ENCODE results near the gene ZNF296. TPM values are rescaled to one million over a fixed set of nuclear protein-coding genes. Genes with fewer than 3 reads are reported as not detected.

Gene ZNF296
- total RNA-seq, 1 experiment from 2014 or later: 9.2 TPM

GRCh38 chr19:45092747-45093678, 16.7 kb upstream of the ZNF296 start, which contains the start of gene PPP1R37:
TSS of gene PPP1R37 (plus strand) at chr19:45093179. CDS start at chr19:45093326, 147 bp downstream.
- peaks cover 13 to 57% of the 10 kb centered on the region in 2 experiments; a peak in 3 of 4 replicates for H3K4me1 ChIP-seq (ENCODE audit: control insufficient read depth in 1 of 2, insufficient read depth in 2 of 2, low read length in 2 of 2)
- H2AFZ ChIP-seq (ENCODE audit: low read depth, low read length, poor library complexity, severe bottlenecking): peak within 1 kb of the TSS; percentile 93
- no peaks in the 10 kb centered on the region; the same call in 1 of the 2 replicates for H4K20me1 ChIP-seq (ENCODE audit: insufficient read depth)
- H3K4me3 ChIP-seq (replicated peaks in 1 of 2; ENCODE audit: low read depth in 1 of 2, low read length in 2 of 2): peak within 1 kb of the TSS; percentile 94 to 96
- H3K9ac ChIP-seq (ENCODE audit: low read length): peak within 1 kb of the TSS; percentile 97
- H3K9me2 ChIP-seq (ENCODE audit: insufficient read depth): no peaks in the 10 kb centered on the region
- peak within 1 kb of the TSS; percentile 84 for H3K27ac ChIP-seq (ENCODE audit: low read depth, low read length)
- H3K9me3 ChIP-seq (ENCODE audit: control insufficient read depth in 1 of 2, insufficient read depth in 1 of 2, low read depth in 1 of 2, low read length in 2 of 2): no peaks in the 10 kb centered on the region
- H3K79me2 ChIP-seq (ENCODE audit: insufficient read depth, low read length): peaks cover 70% of the 10 kb centered on the region
- RAD21 ChIA-PET (ENCODE audit: low non-redundant PET in 1 of 2, low total read pairs in 2 of 2, uncharacterized antibody in 2 of 2, unreplicated experiment in 2 of 2): interaction anchor here in 1 of 2 experiments (0.8 kb wide), 1 partner anchor 85 kb away, joined by 3 read pairs; the partner anchor contains the start of genes BLOC1S3 and TRAPPC6A
- CTCF ChIA-PET: interaction anchor here (0.9 to 2.5 kb wide), 3 partner anchors 32 to 38 kb away, joined by 3 to 10 read pairs (median 9); no protein-coding TSS in a partner anchor
- peaks cover 0 to 8% of the 10 kb centered on the region in 2 experiments; a peak in 2 of 4 replicates for H3K36me3 ChIP-seq (ENCODE audit: control insufficient read depth in 1 of 2, insufficient read depth in 2 of 2, low read length in 2 of 2)
- BruUV-seq (replicated peaks): no TSS peak
- ATAC-seq (peak; percentile 71), DNase-seq (ENCODE audit: low read depth, low spot score) (peak; percentile 98)
- peak within 1 kb of the TSS; percentile 96 for H3K4me2 ChIP-seq (ENCODE audit: low read length)
- POLR2A ChIA-PET: interaction anchor here (2.0 to 2.1 kb wide), 2 partner anchors 10 to 14 kb away, joined by 4 to 10 read pairs; partner anchors contain the start of gene GEMIN7
- H3K27me3 ChIP-seq (ENCODE audit: insufficient read depth, low read length): no peaks in the 10 kb centered on the region
- intact Hi-C loops (cut with micrococcal nuclease): loop anchor here (10.0 kb wide), 2 partner anchors 82 to 682 kb away; partner anchors contain the start of genes BLOC1S3 and TRAPPC6A
- TF ChIP-seq ZFX (IDR thresholded peaks at IDR 0.05): peak; percentile 68; the same call in 1 of the 2 replicates
- TF ChIP-seq JUND (IDR thresholded peaks at IDR 0.05): no peak
- TF ChIP-seq FOSL1 (IDR thresholded peaks at IDR 0.05; ENCODE audit: low read depth): no peak
- peak; percentile 97 for TF ChIP-seq SP1 (IDR thresholded peaks at IDR 0.05; ENCODE audit: low read depth)
- TF ChIP-seq ZNF274 (IDR thresholded peaks at IDR 0.05; ENCODE audit: low read depth, low read length): no peak
- TF ChIP-seq TCF7L2 (IDR thresholded peaks at IDR 0.05; ENCODE audit: borderline replicate concordance, extremely low read depth, insufficient read depth, insufficient read length): peak; percentile 10
- peak; percentile 86 for TF ChIP-seq MAX (IDR thresholded peaks at IDR 0.05)
- peak; percentile 9; the same call in 1 of the 2 replicates for TF ChIP-seq SIN3A (IDR thresholded peaks at IDR 0.05; ENCODE audit: low read depth)
- no peak; the same call in 1 of the 2 replicates for TF ChIP-seq ELF1 (IDR thresholded peaks at IDR 0.05; ENCODE audit: borderline replicate concordance, low read depth)
- TF ChIP-seq EZH2 (IDR thresholded peaks at IDR 0.05): no peak
- TF ChIP-seq, protein P1, sequence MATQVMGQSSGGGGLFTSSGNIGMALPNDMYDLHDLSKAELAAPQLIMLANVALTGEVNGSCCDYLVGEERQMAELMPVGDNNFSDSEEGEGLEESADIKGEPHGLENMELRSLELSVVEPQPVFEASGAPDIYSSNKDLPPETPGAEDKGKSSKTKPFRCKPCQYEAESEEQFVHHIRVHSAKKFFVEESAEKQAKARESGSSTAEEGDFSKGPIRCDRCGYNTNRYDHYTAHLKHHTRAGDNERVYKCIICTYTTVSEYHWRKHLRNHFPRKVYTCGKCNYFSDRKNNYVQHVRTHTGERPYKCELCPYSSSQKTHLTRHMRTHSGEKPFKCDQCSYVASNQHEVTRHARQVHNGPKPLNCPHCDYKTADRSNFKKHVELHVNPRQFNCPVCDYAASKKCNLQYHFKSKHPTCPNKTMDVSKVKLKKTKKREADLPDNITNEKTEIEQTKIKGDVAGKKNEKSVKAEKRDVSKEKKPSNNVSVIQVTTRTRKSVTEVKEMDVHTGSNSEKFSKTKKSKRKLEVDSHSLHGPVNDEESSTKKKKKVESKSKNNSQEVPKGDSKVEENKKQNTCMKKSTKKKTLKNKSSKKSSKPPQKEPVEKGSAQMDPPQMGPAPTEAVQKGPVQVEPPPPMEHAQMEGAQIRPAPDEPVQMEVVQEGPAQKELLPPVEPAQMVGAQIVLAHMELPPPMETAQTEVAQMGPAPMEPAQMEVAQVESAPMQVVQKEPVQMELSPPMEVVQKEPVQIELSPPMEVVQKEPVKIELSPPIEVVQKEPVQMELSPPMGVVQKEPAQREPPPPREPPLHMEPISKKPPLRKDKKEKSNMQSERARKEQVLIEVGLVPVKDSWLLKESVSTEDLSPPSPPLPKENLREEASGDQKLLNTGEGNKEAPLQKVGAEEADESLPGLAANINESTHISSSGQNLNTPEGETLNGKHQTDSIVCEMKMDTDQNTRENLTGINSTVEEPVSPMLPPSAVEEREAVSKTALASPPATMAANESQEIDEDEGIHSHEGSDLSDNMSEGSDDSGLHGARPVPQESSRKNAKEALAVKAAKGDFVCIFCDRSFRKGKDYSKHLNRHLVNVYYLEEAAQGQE (IDR thresholded peaks at IDR 0.05; ENCODE audit: low read depth): no peak
- TF ChIP-seq POLR2AphosphoS5 (IDR thresholded peaks at IDR 0.05; ENCODE audit: low read depth, low read length): peak; percentile 56; the same call in 1 of the 2 replicates
- no peak; the same call in 1 of the 2 replicates for TF ChIP-seq SRF (IDR thresholded peaks at IDR 0.05; ENCODE audit: low read depth)
- TF ChIP-seq CBX3 (IDR thresholded peaks at IDR 0.05; ENCODE audit: low read depth): no peak; the same call in 1 of the 2 replicates
- peak; percentile 26 for TF ChIP-seq POLR2A (IDR thresholded peaks at IDR 0.05; ENCODE audit: borderline replicate concordance, extremely low read depth, insufficient read depth, insufficient read length)
- TF ChIP-seq CEBPB (IDR thresholded peaks at IDR 0.05; ENCODE audit: low read depth): no peak
- no peak for TF ChIP-seq EZH2phosphoT487 (IDR thresholded peaks at IDR 0.05; ENCODE audit: borderline replicate concordance)
- TF ChIP-seq RAD21 (IDR thresholded peaks at IDR 0.05; ENCODE audit: low read depth): no peak
- peak in 2 of 3 experiments; percentile 10 to 32; a peak in 1 of 6 replicates for TF ChIP-seq CTCF (IDR thresholded peaks at IDR 0.05 in 2 of 3, conservative IDR thresholded peaks at IDR 0.05 in 1 of 3; ENCODE audit: borderline replicate concordance in 1 of 3, insufficient read depth in 1 of 3, low read depth in 2 of 3, low read length in 2 of 3)
- TF ChIP-seq YY1 (IDR thresholded peaks at IDR 0.05; ENCODE audit: extremely low read depth, insufficient replicate concordance, low read depth, low read length): peak; percentile 58
- peak; percentile 77 for TF ChIP-seq EGR1 (IDR thresholded peaks at IDR 0.05; ENCODE audit: low read depth)

Data from HCT116 (cell line).